B cell (primary cell): ENCODE measurements around the gene CRTAC1. TPM values are rescaled to one million over a fixed set of nuclear protein-coding genes. Genes with fewer than 3 reads are reported as not detected.

ENCODE experiments used
- ATAC-seq: fragments of 200-7000 bp; cut with Tn5 transposase; one replicate; pipeline ENCODE4 v1.10.0; 2021; ENCODE audit warnings: low read depth, mild to moderate bottlenecking, moderate number of reproducible peaks, moderate library complexity
- CTCF ChIA-PET: fragments of 350-600 bp; sonication (Branson Sonifier 250); formaldehyde crosslinking; loops from one replicate; lab custom pipeline; 2021; ENCODE audit warnings: antibody characterized with exemption, inconsistent platforms; lab: Charles Lee
- POLR2A ChIA-PET: fragments of 350-600 bp; sonication (Branson Sonifier 250); formaldehyde crosslinking; loops from one replicate; lab custom pipeline; 2021; ENCODE audit warnings: antibody characterized with exemption; lab: Charles Lee
- DNase-seq: peaks from one replicate; pipeline ENCODE4 v3.0.0; 2013
- H2AFZ ChIP-seq: 2 replicates; pipeline ENCODE4 v1.6.1; 2012; ENCODE audit warnings: mild to moderate bottlenecking, low read depth, low read length; ENCODE audit not compliant: insufficient read depth, poor library complexity, severe bottlenecking
- H3K27ac ChIP-seq, 2 donors: 1 replicate in 1 of 2; 2 replicates in 1 of 2; pipeline ENCODE4 v1.5.1; 2012 to 2013; ENCODE audit warnings: low read length in 2 of 2, mild to moderate bottlenecking in 2 of 2, moderate library complexity in 1 of 2
- H3K27me3 ChIP-seq, 4 experiments: fragments of 200-600 bp in 1 of 4; sonication (generic) in 1 of 4; replicated peaks in 1 of 4; 1 replicate in 2 of 4; 2 replicates in 2 of 4; pipeline versions ENCODE4 v1.6.1 to v1.7.0; 2013 to 2016; ENCODE audit warnings: low read length in 3 of 4, mild to moderate bottlenecking in 2 of 4, mixed read lengths in 1 of 4, moderate library complexity in 1 of 4; ENCODE audit not compliant: insufficient read depth in 4 of 4, control insufficient read depth in 3 of 4; ENCODE audit errors: control extremely low read depth in 1 of 4
- H3K36me3 ChIP-seq, 2 experiments: replicated peaks in 1 of 2; 1 replicate in 1 of 2; 2 replicates in 1 of 2; pipeline versions ENCODE4 v1.6.1 to v1.7.1; 2013; ENCODE audit warnings: low read length in 1 of 2; ENCODE audit not compliant: insufficient read depth in 2 of 2, control insufficient read depth in 1 of 2; ENCODE audit errors: control extremely low read depth in 1 of 2, extremely low read depth in 1 of 2
- H3K4me1 ChIP-seq, 2 donors: fragments of 200-600 bp in 1 of 2; sonication (generic) in 1 of 2; 1 replicate in 1 of 2; 2 replicates in 1 of 2; pipeline versions ENCODE4 v1.5.1 to v1.6.1; 2013 to 2017; ENCODE audit warnings: low read length in 2 of 2; ENCODE audit not compliant: control insufficient read depth in 2 of 2, insufficient read depth in 2 of 2
- H3K4me2 ChIP-seq: replicated peaks from 2 replicates; pipeline ENCODE3; 2012; ENCODE audit warnings: mild to moderate bottlenecking, low read depth, low read length; ENCODE audit not compliant: poor library complexity, severe bottlenecking
- H3K4me3 ChIP-seq, 5 experiments: fragments of 200-600 bp in 1 of 5; sonication (generic) in 1 of 5; 1 replicate in 3 of 5; 2 replicates in 2 of 5; pipeline versions ENCODE4 v1.5.1 to v1.7.0; 2011 to 2016; ENCODE audit warnings: low read length in 4 of 5, mild to moderate bottlenecking in 4 of 5, low read depth in 2 of 5, control low read depth in 1 of 5, moderate library complexity in 1 of 5; ENCODE audit not compliant: insufficient read depth in 1 of 5; ENCODE audit errors: control extremely low read depth in 1 of 5, extremely low read depth in 1 of 5
- H3K79me2 ChIP-seq: fragments of 200-600 bp; sonication (generic); one replicate; pipeline ENCODE4 v1.6.0; 2016; ENCODE audit warnings: low read length; ENCODE audit not compliant: control insufficient read depth, insufficient read depth
- H3K9ac ChIP-seq: fragments of 200-600 bp; sonication (generic); 2 replicates; pipeline ENCODE4 v1.6.1; 2017; ENCODE audit warnings: mild to moderate bottlenecking, low read length, moderate library complexity
- H3K9me3 ChIP-seq, 3 donors: one replicate each; pipeline versions ENCODE4 v1.6.1 to v1.7.1; 2013; ENCODE audit warnings: low read length in 2 of 3; ENCODE audit not compliant: control insufficient read depth in 2 of 3, insufficient read depth in 1 of 3; ENCODE audit errors: control extremely low read depth in 1 of 3
- H4K20me1 ChIP-seq: 2 replicates; pipeline ENCODE4 v1.6.0; 2012; ENCODE audit warnings: mild to moderate bottlenecking, low read length; ENCODE audit not compliant: insufficient read depth, control insufficient read depth, poor library complexity, severe bottlenecking
- H3K27ac Mint-ChIP-seq: one replicate; pipeline ENCODE4 v1.8.0; 2021; ENCODE audit warnings: mixed read lengths
- H3K27me3 Mint-ChIP-seq: one replicate; pipeline ENCODE4 v1.8.0; 2021; ENCODE audit warnings: mixed read lengths
- H3K4me1 Mint-ChIP-seq: one replicate; pipeline ENCODE4 v1.8.0; 2021; ENCODE audit warnings: mixed read lengths
- H3K4me3 Mint-ChIP-seq: one replicate; pipeline ENCODE4 v1.8.0; 2021; ENCODE audit warnings: mixed read lengths
- H3K9me3 Mint-ChIP-seq: one replicate; pipeline ENCODE4 v1.8.0; 2022; ENCODE audit warnings: mixed read lengths; ENCODE audit not compliant: insufficient read depth
- CTCF ChIP-seq: fragments of 200-600 bp; IDR thresholded peaks from one replicate; pipeline ENCODE4 v1.8.0; 2022; ENCODE audit warnings: antibody characterized with exemption, mild to moderate bottlenecking
- EZH2 ChIP-seq: IDR thresholded peaks from 2 replicates; pipeline ENCODE4 v1.6.1; 2012; ENCODE audit warnings: borderline replicate concordance, low read depth, mild to moderate bottlenecking, moderate library complexity, low read length; ENCODE audit not compliant: insufficient read depth, poor library complexity, severe bottlenecking
- WGBS: methylation state at CpG from one replicate; pipeline ENCODE4 v1.1.5; 2013; ENCODE audit warnings: missing lambda C conversion rate; ENCODE audit not compliant: insufficient coverage; 5-methylcytosine and 5-hydroxymethylcytosine counted together
- intact Hi-C: fragments of 100-400 bp; cut with micrococcal nuclease; formaldehyde crosslinking; loops from one replicate; pipeline ENCODE4 v1.10.0; 2022
- polyA plus RNA-seq: library from polyadenylated mRNA; depleted of rRNA; stranded (reverse); fragments of >200 nt; gene quantifications from 2 replicates; pipeline ENCODE4 v1.2.3, GENCODE V29; 2012
- total RNA-seq, 2 donors: library from RNA; stranded (reverse); fragments of 120-200 nt in 1 of 2; gene quantifications; 1 replicate in 1 of 2; 2 replicates in 1 of 2; pipeline versions ENCODE4 v1.2.3 to v1.2.4, GENCODE V29; 2013 to 2022

CRTAC1 gene
- total and polyA plus RNA-seq, 2 donors (not counting 1 experiment from before 2014, with no cell fraction given), result not detected

- no peak overlapping the region for H3K4me3 ChIP-seq
- POLR2A ChIA-PET, result no interaction called here
- H3K27ac Mint-ChIP-seq, result no peak overlapping the region
- no peaks in the 10 kb centered on the region for H3K4me1 ChIP-seq
- no peak for DNase-seq
- H3K4me1 Mint-ChIP-seq, result no peaks in the 10 kb centered on the region
- no peaks in the 10 kb centered on the region for H3K36me3 ChIP-seq
- no peak overlapping the region for H3K4me2 ChIP-seq
- no peak overlapping the region for H3K27ac ChIP-seq
- no peaks in the 10 kb centered on the region for H3K9me3 ChIP-seq
- ATAC-seq, result no peak
- 41% methylated on average over 2 of the region's 3 CpGs for WGBS
- no peaks in the 10 kb centered on the region for H3K79me2 ChIP-seq
- TF ChIP-seq CTCF (no peak), EZH2 (no peak)
- H2AFZ ChIP-seq, result no peak overlapping the region
- peaks cover 0 to 4% (median 0%) of the 10 kb centered on the region in 4 experiments for H3K27me3 ChIP-seq
- H3K27me3 Mint-ChIP-seq, result peaks cover 30% of the 10 kb centered on the region
- H4K20me1 ChIP-seq, result no peaks in the 10 kb centered on the region
- H3K9me3 Mint-ChIP-seq, result no peaks in the 10 kb centered on the region
- intact Hi-C loops, result no loop called here
- CTCF ChIA-PET, result interaction anchor here (0.5 kb wide), 1 partner anchor 25 kb away, joined by 6 read pairs; no protein-coding TSS in a partner anchor
- no peak overlapping the region for H3K9ac ChIP-seq
- no peak overlapping the region for H3K4me3 Mint-ChIP-seq
Observed at GRCh38 chr10:97830064-97830463, 200.4 kb downstream of the CRTAC1 start.

GRCh38 chr10:97828721-97829120 is 201.7 kb downstream of the CRTAC1 start:
- WGBS, result 59% methylated on average over 2 of the region's 2 CpGs
- no peak overlapping the region for H3K4me3 ChIP-seq
- no peak overlapping the region for H3K27ac ChIP-seq
- no peaks in the 10 kb centered on the region for H4K20me1 ChIP-seq
- H3K4me1 ChIP-seq, result no peaks in the 10 kb centered on the region
- no peak for ATAC-seq
- no peaks in the 10 kb centered on the region for H3K9me3 ChIP-seq
- DNase-seq, result no peak
- no peaks in the 10 kb centered on the region for H3K79me2 ChIP-seq
- Mint-ChIP-seq H3K9me3 (no peaks in the 10 kb centered on the region), H3K27ac (no peak overlapping the region), H3K4me3 (no peak overlapping the region), H3K27me3 (peaks cover 22% of the 10 kb centered on the region), H3K4me1 (no peaks in the 10 kb centered on the region)
- no peak overlapping the region for H3K9ac ChIP-seq
- peaks cover 0 to 4% (median 0%) of the 10 kb centered on the region in 4 experiments for H3K27me3 ChIP-seq
- no peaks in the 10 kb centered on the region for H3K36me3 ChIP-seq
- POLR2A ChIA-PET, result no interaction called here
- no peak overlapping the region for H2AFZ ChIP-seq
- no peak overlapping the region for H3K4me2 ChIP-seq
- intact Hi-C loops, result no loop called here
- TF ChIP-seq EZH2 (no peak), CTCF (no peak)
- CTCF ChIA-PET, result interaction anchor here (1.4 kb wide), 1 partner anchor 9 kb away, joined by 3 read pairs; no protein-coding TSS in a partner anchor
